Heart right ventricle (tissue), 16 donors: ENCODE measurements around the gene LMNA. TPM values are rescaled to one million over a fixed set of nuclear protein-coding genes. Genes with fewer than 3 reads are reported as not detected.

Experiments used
- ATAC-seq, 8 donors: fragments of 200-7000 bp; cut with Tn5 transposase; one replicate each; pipeline ENCODE4 v1.9.1; 2020; ENCODE audit warnings: mild to moderate bottlenecking in 8 of 8, moderate library complexity in 8 of 8, moderate number of reproducible peaks in 1 of 8
- DNase-seq, 2 donors: peaks; one replicate each; pipeline ENCODE4 v3.0.0-alpha.2; 2020
- H3K27ac ChIP-seq, 10 donors: fragments of 200-600 bp; sonication (generic) in 2 of 10; one replicate each; pipeline versions ENCODE4 v1.5.0 to v1.8.0; 2020 to 2022; ENCODE audit warnings: mild to moderate bottlenecking in 3 of 10
- H3K27me3 ChIP-seq, 7 donors: fragments of 200-600 bp; one replicate each; pipeline ENCODE4 v1.8.0; 2021 to 2022; ENCODE audit warnings: mild to moderate bottlenecking in 2 of 7
- H3K36me3 ChIP-seq, 9 donors: fragments of 200-600 bp; sonication (generic) in 1 of 9; one replicate each; pipeline versions ENCODE4 v1.5.0 to v1.8.0; 2020 to 2022; ENCODE audit warnings: mild to moderate bottlenecking in 2 of 9
- H3K4me1 ChIP-seq, 9 donors: fragments of 200-600 bp; sonication (generic) in 1 of 9; one replicate each; pipeline versions ENCODE4 v1.5.0 to v1.8.0; 2020 to 2022; ENCODE audit warnings: mild to moderate bottlenecking in 4 of 9
- H3K4me3 ChIP-seq, 10 donors: fragments of 200-600 bp; sonication (generic) in 2 of 10; one replicate each; pipeline versions ENCODE4 v1.5.0 to v1.8.0; 2020 to 2022; ENCODE audit warnings: mild to moderate bottlenecking in 7 of 10, moderate library complexity in 2 of 10
- H3K9me3 ChIP-seq, 11 donors: fragments of 200-600 bp in 10 of 11; sonication (generic) in 2 of 11; one replicate each; pipeline versions ENCODE4 v1.5.0 to v1.8.0; 2013 to 2022; ENCODE audit warnings: mild to moderate bottlenecking in 2 of 11, control low read depth in 1 of 11, moderate library complexity in 1 of 11
- WGBS, 2 donors: extraction: QIAGEN DNeasy Blood & Tissue Kit; methylation state at CpG; one replicate each; pipeline ENCODE4 v1.1.7; 2013; ENCODE audit warnings: inconsistent platforms in 1 of 2; 5-methylcytosine and 5-hydroxymethylcytosine counted together
- intact Hi-C, 10 donors: fragments of 100-400 bp; cut with DNase I; formaldehyde crosslinking; loops; one replicate each; pipeline versions ENCODE4 v1.11.1 to v1.14.2; 2022
- polyA plus RNA-seq, 2 donors: library from polyadenylated mRNA; stranded (reverse); fragments of 200-250 nt; gene quantifications; one replicate each; pipeline ENCODE4 v1.2.3, GENCODE V29; 2013
- total RNA-seq, 10 donors: library from RNA; stranded (reverse); fragmentation: NEBNext Ultra II Directional in 3 of 10; extraction: Animal tissue kit (Norgen Biotek cat#: 25700) in 3 of 10; gene quantifications; one replicate each; pipeline versions ENCODE4 v1.2.1 to v1.2.4, GENCODE V29; 2021 to 2023
- TF ChIP-seq, protein P1 (sequence below), 9 donors: fragments of 200-600 bp; sonication (generic) in 2 of 9; IDR thresholded peaks; one replicate each; pipeline versions ENCODE4 v1.5.0 to v1.8.0; 2021 to 2022; ENCODE audit warnings: antibody characterized with exemption in 9 of 9, mild to moderate bottlenecking in 5 of 9, moderate library complexity in 1 of 9
- donor health status: Arrhythmogenic right ventricular cardiomyopathy.
- donor health status: ischemic (EF 13 %, LVEDD 7.1; RV severe dilation, severe dysfunction).
- donor health status: healthy with polysubstance abuse.
- donor health status: DM: no; HTN: yes; CAD: no.
- donor health status: DM: no; HTN: no; CAD: no.
- donor health status: ischemic (EF 25% LVEDD 6.9; RV normal size, moderate dysfunction).
- donor health status: ischemic (EF 25% LVEDD 5.7; RV mildly dilated, moderate dysfunction).
- donor health status: healthy.
- donor health status: DM: yes; HTN: yes; CAD: no.
- donor health status: Ischemic cardiomyopathy.
- donor health status: ischemic (EF 35%, LVEDD 5.7; RV mildly dilated, moderate dysfunction).
- donor health status: nonischemic (EF 11% LVEDD 7.7; RV severe dilation, severe dysfunction).
- donor health status: DM: yes; HTN: yes; CAD: no.
- donor health status: PGD.
- donor health status: ischemic (EF 29% LVEDD 5.4; RV normal size, mild dysfunction).
- donor health status: nonischemic (EF 23%, LVEDD 6.1; RV moderate dilation, normal function).

The LMNA gene
- total and polyA plus RNA-seq, 12 donors, result 213 to 554 (median 277) TPM

DNA sequence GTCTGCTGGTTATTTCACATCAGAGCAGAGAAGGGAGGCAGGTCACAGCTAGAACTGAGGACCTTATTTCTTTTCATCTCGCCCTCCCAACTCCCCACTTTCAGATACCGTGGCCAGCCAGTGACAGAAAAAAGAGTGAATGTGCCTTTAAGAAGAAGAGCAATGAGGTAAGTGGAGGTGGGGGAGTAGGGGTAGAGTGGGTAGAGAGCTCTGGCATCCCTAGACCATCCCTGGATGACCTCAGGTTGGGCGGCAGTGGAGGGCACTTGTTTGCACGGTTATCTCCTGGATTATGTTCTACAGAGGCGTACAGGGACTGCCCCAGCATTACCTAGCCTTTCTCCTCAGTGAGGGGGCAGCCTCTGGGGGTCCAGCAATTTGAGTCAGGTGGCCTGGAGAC lies 43.5 kb downstream of the LMNA start:
- no peak for DNase-seq
- no peak overlapping the region for H3K27ac ChIP-seq
- H3K27me3 ChIP-seq, result no peaks in the 10 kb centered on the region
- no peaks in the 10 kb centered on the region for H3K9me3 ChIP-seq
- WGBS, 2 donors, result 83 to 87% methylated on average over 5 of the region's 5 CpGs
- H3K4me3 ChIP-seq, result no peak overlapping the region
- TF ChIP-seq, protein P1, sequence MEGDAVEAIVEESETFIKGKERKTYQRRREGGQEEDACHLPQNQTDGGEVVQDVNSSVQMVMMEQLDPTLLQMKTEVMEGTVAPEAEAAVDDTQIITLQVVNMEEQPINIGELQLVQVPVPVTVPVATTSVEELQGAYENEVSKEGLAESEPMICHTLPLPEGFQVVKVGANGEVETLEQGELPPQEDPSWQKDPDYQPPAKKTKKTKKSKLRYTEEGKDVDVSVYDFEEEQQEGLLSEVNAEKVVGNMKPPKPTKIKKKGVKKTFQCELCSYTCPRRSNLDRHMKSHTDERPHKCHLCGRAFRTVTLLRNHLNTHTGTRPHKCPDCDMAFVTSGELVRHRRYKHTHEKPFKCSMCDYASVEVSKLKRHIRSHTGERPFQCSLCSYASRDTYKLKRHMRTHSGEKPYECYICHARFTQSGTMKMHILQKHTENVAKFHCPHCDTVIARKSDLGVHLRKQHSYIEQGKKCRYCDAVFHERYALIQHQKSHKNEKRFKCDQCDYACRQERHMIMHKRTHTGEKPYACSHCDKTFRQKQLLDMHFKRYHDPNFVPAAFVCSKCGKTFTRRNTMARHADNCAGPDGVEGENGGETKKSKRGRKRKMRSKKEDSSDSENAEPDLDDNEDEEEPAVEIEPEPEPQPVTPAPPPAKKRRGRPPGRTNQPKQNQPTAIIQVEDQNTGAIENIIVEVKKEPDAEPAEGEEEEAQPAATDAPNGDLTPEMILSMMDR (IDR thresholded peaks at IDR 0.05), result no peak
- H3K36me3 ChIP-seq, result peaks cover 0 to 22% (median 0%) of the 10 kb centered on the region in 9 donors
- no peak for ATAC-seq
- intact Hi-C loops, result loop anchor here in 2 of 10 donors (5.0 kb wide), 2 partner anchors 34 to 39 kb away; partner anchors contain the start of gene SLC25A44 (in 1 of the 2)
- peaks cover 3 to 54% (median 28%) of the 10 kb centered on the region in 9 donors for H3K4me1 ChIP-seq

DNA sequence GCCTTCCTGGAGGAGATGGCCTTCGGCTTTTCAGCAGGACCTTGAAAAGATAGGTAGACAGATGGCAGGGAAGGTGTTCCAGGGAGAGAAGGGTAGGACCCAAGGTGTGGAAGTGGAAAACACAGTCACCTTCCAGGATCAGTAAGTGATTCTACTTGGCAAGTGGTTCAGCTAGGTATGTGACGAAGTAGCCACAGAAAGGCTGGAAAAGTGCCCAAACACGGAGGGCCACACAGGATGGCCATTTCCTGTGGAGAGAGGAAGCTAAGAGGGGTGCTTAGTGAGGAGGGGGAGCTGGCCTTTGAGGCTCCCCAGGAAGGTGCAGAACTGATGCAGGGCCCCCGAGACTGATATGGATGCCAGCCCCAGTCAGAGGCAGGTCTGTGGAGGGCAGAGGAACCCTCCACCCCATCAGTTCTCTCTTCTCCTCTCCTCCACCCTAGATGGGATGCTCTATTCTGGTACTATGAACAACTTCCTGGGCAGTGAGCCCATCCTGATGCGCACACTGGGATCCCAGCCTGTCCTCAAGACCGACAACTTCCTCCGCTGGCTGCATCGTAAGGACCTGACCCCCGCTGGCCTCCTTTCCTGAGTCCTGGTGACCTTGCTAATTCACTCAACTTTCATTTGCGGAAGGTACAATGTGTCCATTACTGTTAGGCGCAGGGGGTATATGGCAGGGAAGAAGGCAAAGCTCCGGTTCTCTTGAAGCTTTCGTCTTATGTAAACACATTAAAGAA lies 45.7 kb downstream of the LMNA start:
- Histone ChIP-seq H3K4me3 (peak overlapping the region in 9 of 10 donors; percentile 40 to 68 (median 56)), H3K27me3 (no peaks in the 10 kb centered on the region), H3K27ac (peak overlapping the region; percentile 71 to 93 (median 88)), H3K9me3 (no peaks in the 10 kb centered on the region), H3K36me3 (peaks cover 0 to 30% (median 0%) of the 10 kb centered on the region in 9 donors), H3K4me1 (peaks cover 3 to 62% (median 32%) of the 10 kb centered on the region in 9 donors)
- DNase-seq, result peak; percentile 47 to 77
- intact Hi-C loops, result loop anchor here in 3 of 10 donors (5.0 kb wide), 3 partner anchors 32 to 52 kb away; partner anchors contain the start of genes PMF1 (in 2 of the 3) and SLC25A44 (in 1 of the 3)
- 37 to 44% methylated on average over 13 of the region's 13 CpGs for WGBS, 2 donors
- ATAC-seq, result peak; percentile 41 to 83 (median 78)
- TF ChIP-seq, protein P1 (IDR thresholded peaks at IDR 0.05), result no peak

DNA sequence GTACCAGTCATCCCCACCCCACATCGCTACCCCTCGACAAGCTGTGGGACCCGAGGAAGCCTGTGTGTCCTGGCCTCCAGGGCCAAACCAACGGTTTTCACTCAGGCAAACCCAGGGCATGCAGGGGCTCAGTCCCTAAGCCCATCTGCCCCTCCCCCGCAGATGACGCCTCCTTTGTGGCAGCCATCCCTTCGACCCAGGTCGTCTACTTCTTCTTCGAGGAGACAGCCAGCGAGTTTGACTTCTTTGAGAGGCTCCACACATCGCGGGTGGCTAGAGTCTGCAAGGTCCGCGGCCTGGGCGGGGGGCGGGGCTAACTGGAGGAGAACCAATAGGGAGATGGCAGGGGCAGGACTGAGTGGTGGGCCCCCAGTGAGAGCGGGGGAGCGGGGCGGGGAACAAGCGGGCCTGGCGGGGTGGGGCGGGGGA lies 46.2 kb downstream of the LMNA start:
- intact Hi-C loops, result loop anchor here in 2 of 10 donors (5.0 kb wide), 1 partner anchor 52 kb away; the partner anchor contains the start of gene PMF1 (in 2 of the 2)
- Histone ChIP-seq H3K36me3 (peaks cover 0 to 32% (median 0%) of the 10 kb centered on the region in 9 donors), H3K9me3 (no peaks in the 10 kb centered on the region), H3K4me1 (peaks cover 3 to 62% (median 32%) of the 10 kb centered on the region in 9 donors), H3K27me3 (no peaks in the 10 kb centered on the region), H3K4me3 (peak overlapping the region in 9 of 10 donors; percentile 40 to 68 (median 56)), H3K27ac (peak overlapping the region; percentile 71 to 93 (median 88))
- TF ChIP-seq, protein P1 (IDR thresholded peaks at IDR 0.05), result no peak
- WGBS, 2 donors, result 2 to 3% methylated on average over 20 to 22 of the region's 22 CpGs
- DNase-seq (peak; percentile 88 to 93), ATAC-seq (peak; percentile 88 to 96 (median 90))

DNA sequence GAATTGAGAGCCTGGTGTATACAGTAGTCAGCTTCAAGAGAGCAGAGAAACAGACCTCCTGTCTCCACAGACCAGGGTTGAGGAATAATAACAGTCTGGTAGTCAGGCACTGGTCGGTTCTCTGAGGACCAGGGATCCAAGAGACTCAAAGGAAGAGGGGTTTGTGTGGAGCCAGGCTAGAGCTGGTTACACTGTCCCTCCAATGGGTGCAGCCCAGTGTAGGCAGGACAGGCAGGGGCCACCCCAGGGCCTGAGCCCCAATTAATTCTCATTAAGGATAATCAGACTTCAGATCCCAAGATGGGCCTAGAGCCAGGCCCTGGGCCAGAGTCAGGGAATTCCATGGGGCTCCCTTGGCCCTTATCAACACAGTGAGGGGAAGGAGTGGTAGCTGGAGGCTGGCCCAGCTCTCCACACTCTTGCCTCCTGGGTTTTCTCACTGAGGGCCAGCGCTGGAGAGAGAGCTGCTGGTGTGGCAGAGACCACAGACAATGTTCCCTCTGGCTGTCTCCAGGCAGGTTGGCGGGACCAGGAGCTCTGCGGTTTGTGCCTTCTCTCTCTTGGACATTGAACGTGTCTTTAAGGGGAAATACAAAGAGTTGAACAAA lies 48.0 kb downstream of the LMNA start:
- intact Hi-C loops, result loop anchor here in 2 of 10 donors (5.0 kb wide), 1 partner anchor 50 kb away; the partner anchor contains the start of gene PMF1 (in 2 of the 2)
- peak overlapping the region in 9 of 10 donors; percentile 78 to 93 (median 88) for H3K27ac ChIP-seq

More for the DNA sequence above, 48.0 kb downstream of the LMNA start:
- TF ChIP-seq, protein P1 (IDR thresholded peaks at IDR 0.05), result no peak
- peak in 7 of 8 donors; percentile 9 to 75 (median 38) for ATAC-seq
- no peaks in the 10 kb centered on the region for H3K27me3 ChIP-seq
- peaks cover 3 to 55% (median 32%) of the 10 kb centered on the region in 9 donors for H3K4me1 ChIP-seq
- no peaks in the 10 kb centered on the region for H3K9me3 ChIP-seq
- peaks cover 0 to 45% (median 0%) of the 10 kb centered on the region in 9 donors for H3K36me3 ChIP-seq
- peak in 1 of 2 donors; percentile 50 for DNase-seq
- no peak overlapping the region for H3K4me3 ChIP-seq
- 49 to 58% methylated on average over 5 of the region's 5 CpGs for WGBS, 2 donors
